Breast epithelium (tissue), 3 donors: ENCODE results near the gene SNX6.

Source experiments
- CTCF ChIP-seq, 3 donors: fragments of 450-650 bp; IDR thresholded peaks; one replicate each; pipeline ENCODE4 v1.5.1; 2016 to 2017; ENCODE audit warnings: antibody characterized with exemption in 3 of 3, mild to moderate bottlenecking in 3 of 3, moderate library complexity in 3 of 3
- POLR2A ChIP-seq: fragments of 450-650 bp; IDR thresholded peaks from one replicate; pipeline ENCODE4 v1.6.1; 2016; ENCODE audit warnings: antibody characterized with exemption, mild to moderate bottlenecking, moderate library complexity

GRCh38 chr14:34527591-34527990 lies 102.4 kb downstream of the SNX6 start:
- no peak for TF ChIP-seq CTCF (IDR thresholded peaks at IDR 0.05)
- no peak for TF ChIP-seq POLR2A
